Parathyroid adenoma (tissue), 2 donors: ENCODE results near the gene TMBIM4.

Experiments used
- H2AFZ ChIP-seq: fragments of 300-600 bp; sonication (generic); one replicate; pipeline ENCODE4 v1.7.0; 2017; ENCODE audit warnings: antibody characterized with exemption, mild to moderate bottlenecking
- H3K27ac ChIP-seq: fragments of 300-600 bp; sonication (generic); one replicate; pipeline ENCODE4 v1.7.0; 2017
- H3K27me3 ChIP-seq: fragments of 300-600 bp; sonication (generic); one replicate; pipeline ENCODE4 v1.7.0; 2017; ENCODE audit warnings: low read length; ENCODE audit not compliant: control insufficient read depth, insufficient read depth
- H3K36me3 ChIP-seq: fragments of 300-600 bp; sonication (generic); one replicate; pipeline ENCODE4 v1.7.0; 2017; ENCODE audit warnings: low read length; ENCODE audit not compliant: control insufficient read depth, insufficient read depth
- H3K4me1 ChIP-seq: fragments of 300-600 bp; sonication (generic); one replicate; pipeline ENCODE4 v1.7.0; 2017; ENCODE audit warnings: control low read depth
- H3K4me2 ChIP-seq: fragments of 300-600 bp; sonication (generic); one replicate; pipeline ENCODE4 v1.7.0; 2017; ENCODE audit warnings: low read length
- H3K4me3 ChIP-seq: fragments of 300-600 bp; sonication (generic); one replicate; pipeline ENCODE4 v1.7.0; 2017; ENCODE audit warnings: low read depth, low read length
- H3K79me2 ChIP-seq: fragments of 300-600 bp; sonication (generic); one replicate; pipeline ENCODE4 v1.7.0; 2017; ENCODE audit warnings: control low read depth
- H3K9ac ChIP-seq: fragments of 300-600 bp; sonication (generic); one replicate; pipeline ENCODE4 v1.7.0; 2017; ENCODE audit warnings: mild to moderate bottlenecking
- H3K9me3 ChIP-seq: fragments of 300-600 bp; sonication (generic); one replicate; pipeline ENCODE4 v1.7.0; 2017; ENCODE audit warnings: low read length; ENCODE audit not compliant: control insufficient read depth
- CTCF ChIP-seq: fragments of 300-600 bp; sonication (generic); IDR thresholded peaks from one replicate; pipeline ENCODE4 v1.7.0; 2017; ENCODE audit warnings: antibody characterized with exemption, mild to moderate bottlenecking
- donor health status: primary hyperparathyroidism.

The TMBIM4 gene

GRCh38 chr12:66190519-66191370 lies 20.9 kb upstream of the TMBIM4 start:
- no peaks in the 10 kb centered on the region for H3K4me1 ChIP-seq
- H3K9ac ChIP-seq: no peak overlapping the region
- no peaks in the 10 kb centered on the region for H3K9me3 ChIP-seq
- no peak overlapping the region for H3K27ac ChIP-seq
- H3K27me3 ChIP-seq: no peaks in the 10 kb centered on the region
- H3K79me2 ChIP-seq: no peaks in the 10 kb centered on the region
- no peak overlapping the region for H3K4me2 ChIP-seq
- no peak overlapping the region for H2AFZ ChIP-seq
- H3K36me3 ChIP-seq: no peaks in the 10 kb centered on the region
- TF ChIP-seq CTCF: no peak
- no peak overlapping the region for H3K4me3 ChIP-seq

GRCh38 chr12:66189889-66190288 lies 20.1 kb upstream of the TMBIM4 start:
- H3K27ac ChIP-seq: peak overlapping the region; percentile 13

GRCh38 chr12:66189486-66189843 lies 19.7 kb upstream of the TMBIM4 start:
- Histone ChIP-seq H3K36me3 (no peaks in the 10 kb centered on the region), H3K4me2 (peak overlapping the region; percentile 16), H3K4me3 (no peak overlapping the region), H3K4me1 (no peaks in the 10 kb centered on the region), H3K27ac (peak overlapping the region; percentile 13), H3K79me2 (no peaks in the 10 kb centered on the region), H3K9ac (no peak overlapping the region), H3K27me3 (no peaks in the 10 kb centered on the region), H2AFZ (no peak overlapping the region), H3K9me3 (no peaks in the 10 kb centered on the region)
- TF ChIP-seq CTCF: no peak

More at GRCh38 chr12:66189889-66190288, 20.1 kb upstream of the TMBIM4 start:
- Histone ChIP-seq H3K4me2 (peak overlapping the region; percentile 16), H3K9ac (no peak overlapping the region), H3K4me3 (peak overlapping the region; percentile 8), H2AFZ (no peak overlapping the region), H3K9me3 (no peaks in the 10 kb centered on the region), H3K27me3 (no peaks in the 10 kb centered on the region), H3K4me1 (no peaks in the 10 kb centered on the region), H3K36me3 (no peaks in the 10 kb centered on the region), H3K79me2 (no peaks in the 10 kb centered on the region)
- TF ChIP-seq CTCF: no peak

- Histone ChIP-seq H3K27ac (peak within 1 kb of the TSS; percentile 71), H3K9me3 (no peaks in the 10 kb centered on the region), H3K4me2 (peak within 1 kb of the TSS; percentile 44), H3K4me3 (peak within 1 kb of the TSS; percentile 37), H3K36me3 (no peaks in the 10 kb centered on the region), H3K79me2 (no peaks in the 10 kb centered on the region), H3K27me3 (no peaks in the 10 kb centered on the region), H2AFZ (peak within 1 kb of the TSS; percentile 61), H3K4me1 (no peaks in the 10 kb centered on the region), H3K9ac (no peak within 1 kb of the TSS)
- TF ChIP-seq CTCF: no peak
Observed at GRCh38 chr12:66188584-66189485, 19.0 kb upstream of the TMBIM4 start, which contains the start of gene IRAK3. TSS of gene IRAK3 (plus strand) at chr12:66189214. CDS start at chr12:66189300, 86 bp downstream.
